HG03439 (cell line): ENCODE results near the gene SOCS1.
A peak's percentile ranks its signal among the peaks of the same experiment; 100 is the strongest.

Experiments
- ATAC-seq: cut with Tn5 transposase; IDR thresholded peaks from one replicate; pipeline ENCODE4 v1.9.1; 2021; ENCODE audit warnings: mild to moderate bottlenecking, moderate library complexity; ENCODE audit not compliant: unreplicated experiment

The SOCS1 gene

GRCh38 chr16:11248133-11248532, 7.9 kb downstream of the SOCS1 start:
- ATAC-seq = no peak

GRCh38 chr16:11245988-11246387, 10.0 kb downstream of the SOCS1 start:
- no peak for ATAC-seq

GRCh38 chr16:11245222-11245737, 10.7 kb downstream of the SOCS1 start:
- no peak for ATAC-seq

GRCh38 chr16:11242658-11243057, 13.3 kb downstream of the SOCS1 start:
- no peak for ATAC-seq

GRCh38 chr16:11241480-11242204, 14.4 kb downstream of the SOCS1 start:
- ATAC-seq = no peak

GRCh38 chr16:11240636-11241473, 15.1 kb downstream of the SOCS1 start:
- ATAC-seq = no peak

- no peak for ATAC-seq
These were observed 16.1 kb downstream of the SOCS1 start for GRCh38 chr16:11239644-11240632.

- ATAC-seq = no peak
These were observed 17.5 kb downstream of the SOCS1 start for GRCh38 chr16:11238272-11239202.

GRCh38 chr16:11236461-11237254, 19.3 kb downstream of the SOCS1 start:
- ATAC-seq = no peak

- no peak for ATAC-seq
These were observed 20.4 kb downstream of the SOCS1 start for GRCh38 chr16:11235703-11235991.

GRCh38 chr16:11234884-11235702, 20.9 kb downstream of the SOCS1 start:
- no peak for ATAC-seq

- ATAC-seq = no peak
These were observed 22.2 kb downstream of the SOCS1 start for GRCh38 chr16:11233727-11234376.

- peak; percentile 49 for ATAC-seq
These were observed 22.9 kb downstream of the SOCS1 start for GRCh38 chr16:11232852-11233726.

- no peak for ATAC-seq
These were observed 23.6 kb downstream of the SOCS1 start for GRCh38 chr16:11232302-11232851.

GRCh38 chr16:11231367-11231970, 24.5 kb downstream of the SOCS1 start:
- no peak for ATAC-seq

- no peak for ATAC-seq
These were observed 26.1 kb downstream of the SOCS1 start for GRCh38 chr16:11229906-11230305.
